Natural killer cell (primary cell): ENCODE results near the gene ASH1L. TPM values are rescaled to one million over a fixed set of nuclear protein-coding genes. Genes with fewer than 3 reads are reported as not detected.

ENCODE experiments used
- ATAC-seq, 3 donors: fragments of 150-1000 bp in 2 of 3; fragments of 200-7000 bp in 1 of 3; cut with Tn5 transposase; 1 replicate in 1 of 3; 2 replicates in 2 of 3; pipeline ENCODE4 v1.10.0; 2021; ENCODE audit warnings: mild to moderate bottlenecking in 2 of 3, moderate library complexity in 2 of 3
- DNase-seq, 2 donors: peaks; one replicate each; pipeline versions ENCODE4 v3.0.0 to v3.0.0-alpha.2; 2013 to 2021; ENCODE audit warnings: mixed read lengths in 1 of 2
- H3K27ac ChIP-seq: one replicate; pipeline ENCODE4 v1.5.1; 2013; ENCODE audit warnings: mild to moderate bottlenecking, low read length
- H3K27me3 ChIP-seq: one replicate; pipeline ENCODE4 v1.6.1; 2013; ENCODE audit warnings: low read length; ENCODE audit not compliant: control insufficient read depth, insufficient read depth
- H3K36me3 ChIP-seq: one replicate; pipeline ENCODE4 v1.6.1; 2013; ENCODE audit warnings: low read length; ENCODE audit not compliant: control insufficient read depth, insufficient read depth
- H3K4me1 ChIP-seq: one replicate; pipeline ENCODE4 v1.6.1; 2013; ENCODE audit warnings: low read length; ENCODE audit not compliant: control insufficient read depth, insufficient read depth
- H3K4me3 ChIP-seq: one replicate; pipeline ENCODE4 v1.5.1; 2013; ENCODE audit warnings: low read length
- H3K9me3 ChIP-seq: one replicate; pipeline ENCODE4 v1.6.1; 2013; ENCODE audit warnings: low read length; ENCODE audit not compliant: control insufficient read depth, insufficient read depth
- H3K27ac Mint-ChIP-seq, 2 donors: one replicate each; pipeline ENCODE4 v1.8.0; 2022; ENCODE audit warnings: mild to moderate bottlenecking in 2 of 2, mixed read lengths in 2 of 2, moderate library complexity in 1 of 2
- H3K27me3 Mint-ChIP-seq, 2 donors: one replicate each; pipeline ENCODE4 v1.8.0; 2022; ENCODE audit warnings: low read depth in 2 of 2, mixed read lengths in 2 of 2
- H3K36me3 Mint-ChIP-seq: one replicate; pipeline ENCODE4 v1.8.0; 2022; ENCODE audit warnings: mixed read lengths
- H3K4me1 Mint-ChIP-seq, 2 donors: one replicate each; pipeline ENCODE4 v1.8.0; 2022; ENCODE audit warnings: mixed read lengths in 2 of 2
- H3K4me3 Mint-ChIP-seq: one replicate; pipeline ENCODE4 v1.8.0; 2022; ENCODE audit warnings: mild to moderate bottlenecking, moderate library complexity, mixed read lengths
- H3K9me3 Mint-ChIP-seq, 2 donors: one replicate each; pipeline ENCODE4 v1.8.0; 2022; ENCODE audit warnings: mixed read lengths in 2 of 2
- WGBS: methylation state at CpG from one replicate; pipeline ENCODE4 v1.1.7; 2013; ENCODE audit warnings: missing lambda C conversion rate; ENCODE audit not compliant: insufficient coverage; 5-methylcytosine and 5-hydroxymethylcytosine counted together
- intact Hi-C: fragments of 100-400 bp; cut with micrococcal nuclease; formaldehyde crosslinking; loops from one replicate; pipeline ENCODE4 v1.14.2; 2022
- total RNA-seq, 4 donors: library from RNA; stranded (reverse); fragments of 120-200 nt in 1 of 4; gene quantifications; one replicate each; pipeline versions ENCODE4 v1.2.3 to v1.2.4, GENCODE V29; 2013 to 2022
- TF ChIP-seq, protein P1 (sequence below): fragments of 200-600 bp; IDR thresholded peaks from one replicate; pipeline ENCODE4 v1.8.0; 2022; ENCODE audit warnings: antibody characterized with exemption

Gene ASH1L
- total RNA-seq, 3 donors from 2014 or later (not counting 1 experiment from before 2014, with no cell fraction given), result 82.2 to 99.5 (median 91.9) TPM

DNA sequence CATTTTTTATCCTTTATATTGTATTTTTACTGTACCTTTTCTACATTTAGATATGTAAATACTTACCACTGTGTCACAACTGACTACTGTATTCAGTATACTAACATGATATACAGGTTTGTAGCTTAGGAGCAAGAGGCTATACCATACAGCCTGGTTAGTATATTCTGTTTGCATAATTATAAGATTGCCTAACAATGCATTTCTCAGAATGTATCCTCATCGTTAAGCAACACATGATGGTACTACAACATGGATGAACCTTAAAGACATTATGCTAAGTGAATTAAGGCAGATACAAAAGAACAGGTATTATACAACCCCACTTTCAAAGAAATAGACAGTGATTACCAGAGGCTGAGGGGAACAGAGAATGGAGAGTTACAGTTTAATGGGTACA lies 179.2 kb downstream of the ASH1L start:
- Mint-ChIP-seq H3K4me3 (no peak overlapping the region), H3K4me1 (peaks cover 0 to 8% of the 10 kb centered on the region in 2 donors), H3K27me3 (no peaks in the 10 kb centered on the region), H3K36me3 (peaks cover 7% of the 10 kb centered on the region), H3K27ac (peak overlapping the region in 1 of 2 donors; percentile 49), H3K9me3 (no peaks in the 10 kb centered on the region)
- Histone ChIP-seq H3K27ac (no peak overlapping the region), H3K27me3 (no peaks in the 10 kb centered on the region), H3K9me3 (no peaks in the 10 kb centered on the region), H3K36me3 (peaks cover 23% of the 10 kb centered on the region), H3K4me3 (no peak overlapping the region), H3K4me1 (no peaks in the 10 kb centered on the region)
- TF ChIP-seq, protein P1, sequence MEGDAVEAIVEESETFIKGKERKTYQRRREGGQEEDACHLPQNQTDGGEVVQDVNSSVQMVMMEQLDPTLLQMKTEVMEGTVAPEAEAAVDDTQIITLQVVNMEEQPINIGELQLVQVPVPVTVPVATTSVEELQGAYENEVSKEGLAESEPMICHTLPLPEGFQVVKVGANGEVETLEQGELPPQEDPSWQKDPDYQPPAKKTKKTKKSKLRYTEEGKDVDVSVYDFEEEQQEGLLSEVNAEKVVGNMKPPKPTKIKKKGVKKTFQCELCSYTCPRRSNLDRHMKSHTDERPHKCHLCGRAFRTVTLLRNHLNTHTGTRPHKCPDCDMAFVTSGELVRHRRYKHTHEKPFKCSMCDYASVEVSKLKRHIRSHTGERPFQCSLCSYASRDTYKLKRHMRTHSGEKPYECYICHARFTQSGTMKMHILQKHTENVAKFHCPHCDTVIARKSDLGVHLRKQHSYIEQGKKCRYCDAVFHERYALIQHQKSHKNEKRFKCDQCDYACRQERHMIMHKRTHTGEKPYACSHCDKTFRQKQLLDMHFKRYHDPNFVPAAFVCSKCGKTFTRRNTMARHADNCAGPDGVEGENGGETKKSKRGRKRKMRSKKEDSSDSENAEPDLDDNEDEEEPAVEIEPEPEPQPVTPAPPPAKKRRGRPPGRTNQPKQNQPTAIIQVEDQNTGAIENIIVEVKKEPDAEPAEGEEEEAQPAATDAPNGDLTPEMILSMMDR, result no peak
- intact Hi-C loops, result no loop called here
- 100% methylated on average over 1 of the region's 1 CpG for WGBS
- DNase-seq (no peak), ATAC-seq (no peak)

DNA sequence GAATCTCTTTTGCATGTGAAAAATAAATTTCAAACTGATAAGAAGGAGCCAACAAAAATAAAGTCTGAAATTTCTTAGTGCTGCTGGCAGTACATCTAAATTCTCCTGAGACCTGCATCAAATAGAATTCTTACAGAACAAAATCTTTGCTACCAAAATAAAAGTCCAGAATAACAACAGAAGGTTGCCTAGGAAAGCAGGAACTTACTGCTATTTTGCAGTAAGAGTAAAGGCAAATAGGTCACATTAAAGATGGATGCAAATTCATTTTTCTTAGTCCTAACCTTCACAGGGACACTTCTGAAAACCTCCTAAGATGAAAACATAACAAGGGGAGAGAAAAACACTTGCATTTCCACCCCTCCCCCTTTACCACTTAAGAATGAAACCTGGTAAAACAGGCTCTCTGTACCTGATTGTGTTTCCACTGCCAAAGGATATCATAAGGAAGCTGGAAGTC lies 182.9 kb downstream of the ASH1L start:
- TF ChIP-seq, protein P1, result no peak
- no peak overlapping the region for H3K27ac ChIP-seq
- no peak overlapping the region for H3K4me3 ChIP-seq
- Mint-ChIP-seq H3K27ac (no peak overlapping the region), H3K36me3 (peaks cover 21% of the 10 kb centered on the region), H3K9me3 (no peaks in the 10 kb centered on the region), H3K4me3 (no peak overlapping the region), H3K4me1 (no peaks in the 10 kb centered on the region), H3K27me3 (no peaks in the 10 kb centered on the region)
- H3K36me3 ChIP-seq, result peaks cover 40% of the 10 kb centered on the region
- intact Hi-C loops, result no loop called here
- H3K9me3 ChIP-seq, result no peaks in the 10 kb centered on the region
- no peak for ATAC-seq
- H3K27me3 ChIP-seq, result no peaks in the 10 kb centered on the region
- no peaks in the 10 kb centered on the region for H3K4me1 ChIP-seq
- peak in 1 of 2 donors; percentile 27 for DNase-seq

DNA sequence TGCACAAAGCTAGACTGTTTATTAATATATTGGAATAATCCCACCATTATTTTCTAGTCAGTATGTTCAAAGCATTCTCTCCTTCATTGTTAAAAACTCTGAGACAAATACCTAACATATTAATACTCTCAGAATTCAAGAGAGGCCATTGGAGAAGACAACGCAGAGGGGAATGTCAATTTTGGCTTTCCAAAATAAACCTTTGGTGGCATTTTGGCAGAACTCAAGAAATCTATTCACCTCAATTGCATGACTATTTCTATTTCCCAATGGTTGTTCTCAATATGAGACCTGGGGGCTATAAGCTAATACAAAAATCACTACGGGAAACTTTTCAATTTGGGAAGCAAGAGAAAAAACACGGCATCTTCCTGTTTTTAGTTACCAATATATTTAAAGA lies 183.4 kb downstream of the ASH1L start:
- H3K27me3 ChIP-seq, result no peaks in the 10 kb centered on the region
- H3K4me3 Mint-ChIP-seq, result no peak overlapping the region
- no peak overlapping the region for H3K27ac ChIP-seq
- no peaks in the 10 kb centered on the region for H3K9me3 ChIP-seq
- intact Hi-C loops, result no loop called here
- no peaks in the 10 kb centered on the region for H3K9me3 Mint-ChIP-seq
- no peak overlapping the region for H3K4me3 ChIP-seq
- H3K4me1 Mint-ChIP-seq, result no peaks in the 10 kb centered on the region
- H3K27me3 Mint-ChIP-seq, result no peaks in the 10 kb centered on the region
- 100% methylated on average over 1 of the region's 3 CpGs for WGBS
- no peak for DNase-seq
- TF ChIP-seq, protein P1, result no peak
- no peak for ATAC-seq
- peak overlapping the region in 1 of 2 donors; percentile 68 for H3K27ac Mint-ChIP-seq
- H3K36me3 Mint-ChIP-seq, result peaks cover 21% of the 10 kb centered on the region
- peaks cover 45% of the 10 kb centered on the region for H3K36me3 ChIP-seq
- no peaks in the 10 kb centered on the region for H3K4me1 ChIP-seq

DNA sequence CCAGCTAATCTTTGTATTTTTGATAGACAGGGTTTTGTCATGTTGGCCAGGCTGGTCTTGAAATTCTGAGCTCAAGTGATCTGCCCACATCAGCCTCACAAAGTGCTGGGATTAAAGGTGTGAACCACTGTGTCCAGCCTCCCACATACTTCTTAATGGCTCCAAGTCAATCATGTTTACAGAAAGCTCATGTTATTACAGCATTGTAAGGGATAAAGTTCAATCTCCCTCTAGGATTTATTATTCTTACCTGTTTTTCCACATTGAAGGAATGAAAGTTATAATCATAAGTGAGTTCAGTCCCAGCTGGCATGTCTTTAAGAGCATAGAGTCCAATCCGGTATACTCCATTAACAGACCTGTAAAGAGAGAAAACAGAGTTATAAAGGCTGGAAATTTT lies 202.6 kb downstream of the ASH1L start:
- H3K36me3 Mint-ChIP-seq, result no peaks in the 10 kb centered on the region

More for the DNA sequence above, 202.6 kb downstream of the ASH1L start:
- Histone ChIP-seq H3K4me3 (no peak overlapping the region), H3K27ac (no peak overlapping the region), H3K27me3 (no peaks in the 10 kb centered on the region), H3K36me3 (peaks cover 46% of the 10 kb centered on the region), H3K4me1 (no peaks in the 10 kb centered on the region), H3K9me3 (no peaks in the 10 kb centered on the region)
- DNase-seq, result no peak
- no peaks in the 10 kb centered on the region for H3K4me1 Mint-ChIP-seq
- intact Hi-C loops, result no loop called here
- WGBS, result 100% methylated on average over 1 of the region's 1 CpG
- no peaks in the 10 kb centered on the region for H3K27me3 Mint-ChIP-seq
- no peak overlapping the region for H3K4me3 Mint-ChIP-seq
- H3K9me3 Mint-ChIP-seq, result no peaks in the 10 kb centered on the region
- H3K27ac Mint-ChIP-seq, result no peak overlapping the region
- no peak for ATAC-seq
- TF ChIP-seq, protein P1, result no peak
